Esophagus (tissue), 2 donors: Measurements from ENCODE around the gene CLASP1. TPM values are rescaled to one million over a fixed set of nuclear protein-coding genes. Genes with fewer than 3 reads are reported as not detected.

ENCODE experiments used
- H3K27ac ChIP-seq, 2 donors: one replicate each; pipeline ENCODE4 v1.5.1; 2013; ENCODE audit warnings: low read depth in 2 of 2, mild to moderate bottlenecking in 2 of 2, inconsistent platforms in 1 of 2, low read length in 1 of 2, moderate library complexity in 1 of 2
- H3K27me3 ChIP-seq, 2 donors: one replicate each; pipeline ENCODE4 v1.6.1; 2013; ENCODE audit warnings: low read length in 2 of 2, control low read depth in 1 of 2, mild to moderate bottlenecking in 1 of 2; ENCODE audit not compliant: insufficient read depth in 2 of 2, control insufficient read depth in 1 of 2
- H3K36me3 ChIP-seq, 2 donors: one replicate each; pipeline ENCODE4 v1.6.1; 2013; ENCODE audit warnings: low read length in 1 of 2; ENCODE audit not compliant: control insufficient read depth in 2 of 2, insufficient read depth in 2 of 2
- H3K4me1 ChIP-seq, 2 donors: one replicate each; pipeline ENCODE4 v1.6.1; 2013; ENCODE audit warnings: low read length in 1 of 2; ENCODE audit not compliant: control insufficient read depth in 2 of 2, insufficient read depth in 2 of 2
- H3K4me3 ChIP-seq, 2 donors: one replicate each; pipeline ENCODE4 v1.5.1; 2013; ENCODE audit warnings: low read length in 2 of 2, mild to moderate bottlenecking in 2 of 2, low read depth in 1 of 2, moderate library complexity in 1 of 2
- H3K9me3 ChIP-seq, 2 donors: one replicate each; pipeline ENCODE4 v1.6.1; 2013; ENCODE audit warnings: mild to moderate bottlenecking in 2 of 2, low read depth in 1 of 2, low read length in 1 of 2, moderate library complexity in 1 of 2; ENCODE audit not compliant: control insufficient read depth in 2 of 2, insufficient read depth in 1 of 2
- WGBS, 2 donors: extraction: QIAGEN DNeasy Blood & Tissue Kit; methylation state at CpG; one replicate each; pipeline ENCODE4 v1.1.7; 2013; 5-methylcytosine and 5-hydroxymethylcytosine counted together
- polyA plus RNA-seq, 2 donors: library from polyadenylated mRNA; stranded (reverse); fragments of 200-250 nt; gene quantifications; one replicate each; pipeline ENCODE4 v1.2.3, GENCODE V29; 2013
- donor health status: healthy with polysubstance abuse.
- donor health status: Bipolar disorder and iron deficiency.

The CLASP1 gene
- polyA plus RNA-seq, 2 donors = 9.1 to 9.8 TPM

GRCh38 chr2:121412349-121412748, 236.9 kb downstream of the CLASP1 start:
- H3K36me3 ChIP-seq = peaks cover 3 to 5% of the 10 kb centered on the region in 2 donors
- H3K27ac ChIP-seq = no peak overlapping the region
- WGBS, 2 donors = 73% methylated on average over 1 of the region's 1 CpG
- H3K4me3 ChIP-seq = no peak overlapping the region
- no peaks in the 10 kb centered on the region for H3K9me3 ChIP-seq
- H3K4me1 ChIP-seq = no peaks in the 10 kb centered on the region
- no peaks in the 10 kb centered on the region for H3K27me3 ChIP-seq

GRCh38 chr2:121409966-121410365, 239.3 kb downstream of the CLASP1 start:
- Histone ChIP-seq H3K9me3 (no peaks in the 10 kb centered on the region), H3K27me3 (no peaks in the 10 kb centered on the region), H3K4me3 (no peak overlapping the region), H3K27ac (no peak overlapping the region), H3K4me1 (no peaks in the 10 kb centered on the region), H3K36me3 (peaks cover 8 to 10% of the 10 kb centered on the region in 2 donors)

GRCh38 chr2:121409388-121409787, 239.9 kb downstream of the CLASP1 start:
- H3K36me3 ChIP-seq = peaks cover 8 to 10% of the 10 kb centered on the region in 2 donors
- no peak overlapping the region for H3K4me3 ChIP-seq
- H3K27me3 ChIP-seq = no peaks in the 10 kb centered on the region
- no peaks in the 10 kb centered on the region for H3K9me3 ChIP-seq
- no peak overlapping the region for H3K27ac ChIP-seq
- no peaks in the 10 kb centered on the region for H3K4me1 ChIP-seq
- WGBS, 2 donors = 95 to 96% methylated on average over 2 of the region's 2 CpGs

GRCh38 chr2:121408641-121409040, 240.6 kb downstream of the CLASP1 start:
- Histone ChIP-seq H3K36me3 (peaks cover 8 to 11% of the 10 kb centered on the region in 2 donors), H3K27me3 (no peaks in the 10 kb centered on the region), H3K4me1 (no peaks in the 10 kb centered on the region), H3K4me3 (no peak overlapping the region), H3K9me3 (no peaks in the 10 kb centered on the region), H3K27ac (no peak overlapping the region)
- 88 to 92% methylated on average over 3 of the region's 3 CpGs for WGBS, 2 donors

GRCh38 chr2:121405233-121405632, 244.0 kb downstream of the CLASP1 start:
- H3K4me3 ChIP-seq = no peak overlapping the region
- no peak overlapping the region for H3K27ac ChIP-seq
- peaks cover 8 to 15% of the 10 kb centered on the region in 2 donors for H3K36me3 ChIP-seq
- no peaks in the 10 kb centered on the region for H3K4me1 ChIP-seq
- no peaks in the 10 kb centered on the region for H3K9me3 ChIP-seq
- 79 to 95% methylated on average over 6 of the region's 6 CpGs for WGBS, 2 donors
- H3K27me3 ChIP-seq = no peaks in the 10 kb centered on the region

GRCh38 chr2:121400201-121400600, 249.1 kb downstream of the CLASP1 start:
- H3K4me1 ChIP-seq = no peaks in the 10 kb centered on the region
- peaks cover 6 to 12% of the 10 kb centered on the region in 2 donors for H3K36me3 ChIP-seq

GRCh38 chr2:121398853-121399252, 250.4 kb downstream of the CLASP1 start:
- Histone ChIP-seq H3K27ac (no peak overlapping the region), H3K36me3 (peaks cover 8 to 14% of the 10 kb centered on the region in 2 donors), H3K4me1 (no peaks in the 10 kb centered on the region), H3K9me3 (no peaks in the 10 kb centered on the region), H3K27me3 (no peaks in the 10 kb centered on the region), H3K4me3 (no peak overlapping the region)
- WGBS, 2 donors = 84% methylated on average over 3 of the region's 3 CpGs

More at GRCh38 chr2:121400201-121400600, 249.1 kb downstream of the CLASP1 start:
- Histone ChIP-seq H3K27me3 (no peaks in the 10 kb centered on the region), H3K9me3 (no peaks in the 10 kb centered on the region), H3K27ac (no peak overlapping the region), H3K4me3 (no peak overlapping the region)
- 88 to 89% methylated on average over 5 of the region's 5 CpGs for WGBS, 2 donors

- no peak overlapping the region for H3K27ac ChIP-seq
- H3K4me3 ChIP-seq = no peak overlapping the region
- H3K27me3 ChIP-seq = no peaks in the 10 kb centered on the region
- H3K4me1 ChIP-seq = no peaks in the 10 kb centered on the region
- WGBS, 2 donors = 84 to 88% methylated on average over 5 of the region's 5 CpGs
- peaks cover 5 to 9% of the 10 kb centered on the region in 2 donors for H3K36me3 ChIP-seq
- H3K9me3 ChIP-seq = no peaks in the 10 kb centered on the region
Observed at GRCh38 chr2:121390082-121390692, 259.1 kb downstream of the CLASP1 start.

GRCh38 chr2:121388371-121388770, 260.9 kb downstream of the CLASP1 start:
- H3K36me3 ChIP-seq = peaks cover 4 to 7% of the 10 kb centered on the region in 2 donors
- no peak overlapping the region for H3K4me3 ChIP-seq
- no peaks in the 10 kb centered on the region for H3K4me1 ChIP-seq
- H3K27ac ChIP-seq = no peak overlapping the region
- 92 to 93% methylated on average over 5 of the region's 5 CpGs for WGBS, 2 donors
- H3K9me3 ChIP-seq = no peaks in the 10 kb centered on the region
- no peaks in the 10 kb centered on the region for H3K27me3 ChIP-seq

GRCh38 chr2:121387591-121388325, 261.5 kb downstream of the CLASP1 start:
- whole genome bisulfite sequencing, 2 donors = 86 to 90% methylated on average over 5 of the region's 5 CpGs

More at GRCh38 chr2:121387591-121388325, 261.5 kb downstream of the CLASP1 start:
- no peaks in the 10 kb centered on the region for H3K27me3 ChIP-seq
- no peak overlapping the region for H3K4me3 ChIP-seq
- no peaks in the 10 kb centered on the region for H3K9me3 ChIP-seq
- no peaks in the 10 kb centered on the region for H3K4me1 ChIP-seq
- H3K36me3 ChIP-seq = peaks cover 8 to 13% of the 10 kb centered on the region in 2 donors
- H3K27ac ChIP-seq = no peak overlapping the region
